ENCODE data around the gene SOX8.

The SOX8 gene

GRCh38 chr16:981695-982144, at the start of gene SOX8:
SOX8 (plus strand) TSS chr16:981770; CDS start chr16:981923, 153 bp downstream.
- Histone ChIP-seq H3K9me3 (ENCODE audit: control insufficient read depth in 2 of 2, low read length in 2 of 2) (no peaks in the 10 kb centered on the region), H3K4me1 (ENCODE audit: control insufficient read depth in 2 of 2, insufficient read depth in 2 of 2, low read length in 2 of 2) (no peaks in the 10 kb centered on the region), H3K9ac (ENCODE audit: low read depth in 1 of 2, low read length in 2 of 2) (peak within 1 kb of the TSS in 1 of 2 donors; percentile 33), H3K4me3 (ENCODE audit: low read length in 2 of 2) (peak within 1 kb of the TSS; percentile 20 to 46), H3K36me3 (ENCODE audit: control insufficient read depth in 2 of 2, insufficient read depth in 2 of 2, low read length in 2 of 2) (no peaks in the 10 kb centered on the region), H3K27me3 (ENCODE audit: control insufficient read depth in 2 of 2, insufficient read depth in 2 of 2, low read length in 2 of 2) (peaks cover 7 to 28% of the 10 kb centered on the region in 2 donors), H3K27ac (ENCODE audit: low read depth in 2 of 2, low read length in 2 of 2) (no peak within 1 kb of the TSS)

GRCh38 chr16:932831-933330, 48.7 kb upstream of the SOX8 start:
- no peak overlapping the region for H3K27ac ChIP-seq (ENCODE audit: low read depth in 2 of 2, low read length in 2 of 2)
- no peaks in the 10 kb centered on the region for H3K27me3 ChIP-seq (ENCODE audit: control insufficient read depth in 2 of 2, insufficient read depth in 2 of 2, low read length in 2 of 2)
- H3K4me1 ChIP-seq (ENCODE audit: control insufficient read depth in 2 of 2, insufficient read depth in 2 of 2, low read length in 2 of 2): no peaks in the 10 kb centered on the region
- no peak overlapping the region for H3K9ac ChIP-seq (ENCODE audit: low read depth in 1 of 2, low read length in 2 of 2)
- no peak overlapping the region for H3K4me3 ChIP-seq (ENCODE audit: low read length in 2 of 2)
- no peaks in the 10 kb centered on the region for H3K9me3 ChIP-seq (ENCODE audit: control insufficient read depth in 2 of 2, low read length in 2 of 2)
- peaks cover 2 to 6% of the 10 kb centered on the region in 2 donors for H3K36me3 ChIP-seq (ENCODE audit: control insufficient read depth in 2 of 2, insufficient read depth in 2 of 2, low read length in 2 of 2)

GRCh38 chr16:933581-933980, 48.0 kb upstream of the SOX8 start:
- Histone ChIP-seq H3K36me3 (ENCODE audit: control insufficient read depth in 2 of 2, insufficient read depth in 2 of 2, low read length in 2 of 2) (peaks cover 2 to 6% of the 10 kb centered on the region in 2 donors), H3K4me3 (ENCODE audit: low read length in 2 of 2) (no peak overlapping the region), H3K27ac (ENCODE audit: low read depth in 2 of 2, low read length in 2 of 2) (no peak overlapping the region), H3K9me3 (ENCODE audit: control insufficient read depth in 2 of 2, low read length in 2 of 2) (no peaks in the 10 kb centered on the region), H3K4me1 (ENCODE audit: control insufficient read depth in 2 of 2, insufficient read depth in 2 of 2, low read length in 2 of 2) (no peaks in the 10 kb centered on the region), H3K9ac (ENCODE audit: low read depth in 1 of 2, low read length in 2 of 2) (no peak overlapping the region), H3K27me3 (ENCODE audit: control insufficient read depth in 2 of 2, insufficient read depth in 2 of 2, low read length in 2 of 2) (no peaks in the 10 kb centered on the region)

GRCh38 chr16:934178-934577, 47.4 kb upstream of the SOX8 start:
- no peaks in the 10 kb centered on the region for H3K4me1 ChIP-seq (ENCODE audit: control insufficient read depth in 2 of 2, insufficient read depth in 2 of 2, low read length in 2 of 2)
- H3K27ac ChIP-seq (ENCODE audit: low read depth in 2 of 2, low read length in 2 of 2): no peak overlapping the region
- peaks cover 2 to 6% of the 10 kb centered on the region in 2 donors for H3K36me3 ChIP-seq (ENCODE audit: control insufficient read depth in 2 of 2, insufficient read depth in 2 of 2, low read length in 2 of 2)
- no peaks in the 10 kb centered on the region for H3K9me3 ChIP-seq (ENCODE audit: control insufficient read depth in 2 of 2, low read length in 2 of 2)
- no peak overlapping the region for H3K9ac ChIP-seq (ENCODE audit: low read depth in 1 of 2, low read length in 2 of 2)
- H3K4me3 ChIP-seq (ENCODE audit: low read length in 2 of 2): no peak overlapping the region
- H3K27me3 ChIP-seq (ENCODE audit: control insufficient read depth in 2 of 2, insufficient read depth in 2 of 2, low read length in 2 of 2): no peaks in the 10 kb centered on the region

GRCh38 chr16:935684-936083, 45.9 kb upstream of the SOX8 start:
- H3K4me1 ChIP-seq (ENCODE audit: control insufficient read depth in 2 of 2, insufficient read depth in 2 of 2, low read length in 2 of 2): no peaks in the 10 kb centered on the region
- no peak overlapping the region for H3K4me3 ChIP-seq (ENCODE audit: low read length in 2 of 2)
- no peak overlapping the region for H3K27ac ChIP-seq (ENCODE audit: low read depth in 2 of 2, low read length in 2 of 2)
- H3K9me3 ChIP-seq (ENCODE audit: control insufficient read depth in 2 of 2, low read length in 2 of 2): no peaks in the 10 kb centered on the region
- no peak overlapping the region for H3K9ac ChIP-seq (ENCODE audit: low read depth in 1 of 2, low read length in 2 of 2)
- peaks cover 2 to 6% of the 10 kb centered on the region in 2 donors for H3K36me3 ChIP-seq (ENCODE audit: control insufficient read depth in 2 of 2, insufficient read depth in 2 of 2, low read length in 2 of 2)
- no peaks in the 10 kb centered on the region for H3K27me3 ChIP-seq (ENCODE audit: control insufficient read depth in 2 of 2, insufficient read depth in 2 of 2, low read length in 2 of 2)

- Histone ChIP-seq H3K9ac (ENCODE audit: low read depth in 1 of 2, low read length in 2 of 2) (no peak overlapping the region), H3K27ac (ENCODE audit: low read depth in 2 of 2, low read length in 2 of 2) (no peak overlapping the region), H3K4me3 (ENCODE audit: low read length in 2 of 2) (no peak overlapping the region), H3K36me3 (ENCODE audit: control insufficient read depth in 2 of 2, insufficient read depth in 2 of 2, low read length in 2 of 2) (peaks cover 2 to 8% of the 10 kb centered on the region in 2 donors), H3K9me3 (ENCODE audit: control insufficient read depth in 2 of 2, low read length in 2 of 2) (peaks cover 1 to 4% of the 10 kb centered on the region in 2 donors), H3K27me3 (ENCODE audit: control insufficient read depth in 2 of 2, insufficient read depth in 2 of 2, low read length in 2 of 2) (no peaks in the 10 kb centered on the region), H3K4me1 (ENCODE audit: control insufficient read depth in 2 of 2, insufficient read depth in 2 of 2, low read length in 2 of 2) (no peaks in the 10 kb centered on the region)
Measured at GRCh38 chr16:937311-937710, 44.3 kb upstream of the SOX8 start.

- no peak overlapping the region for H3K27ac ChIP-seq (ENCODE audit: low read depth in 2 of 2, low read length in 2 of 2)
- H3K4me1 ChIP-seq (ENCODE audit: control insufficient read depth in 2 of 2, insufficient read depth in 2 of 2, low read length in 2 of 2): no peaks in the 10 kb centered on the region
- H3K9me3 ChIP-seq (ENCODE audit: control insufficient read depth in 2 of 2, low read length in 2 of 2): peaks cover 5 to 6% of the 10 kb centered on the region in 2 donors
- no peak overlapping the region for H3K9ac ChIP-seq (ENCODE audit: low read depth in 1 of 2, low read length in 2 of 2)
- H3K27me3 ChIP-seq (ENCODE audit: control insufficient read depth in 2 of 2, insufficient read depth in 2 of 2, low read length in 2 of 2): no peaks in the 10 kb centered on the region
- peaks cover 2 to 10% of the 10 kb centered on the region in 2 donors for H3K36me3 ChIP-seq (ENCODE audit: control insufficient read depth in 2 of 2, insufficient read depth in 2 of 2, low read length in 2 of 2)
- H3K4me3 ChIP-seq (ENCODE audit: low read length in 2 of 2): no peak overlapping the region
Measured at GRCh38 chr16:937723-938122, 43.8 kb upstream of the SOX8 start.

- Histone ChIP-seq H3K4me3 (ENCODE audit: low read length in 2 of 2) (no peak overlapping the region), H3K36me3 (ENCODE audit: control insufficient read depth in 2 of 2, insufficient read depth in 2 of 2, low read length in 2 of 2) (peaks cover 2 to 10% of the 10 kb centered on the region in 2 donors), H3K27ac (ENCODE audit: low read depth in 2 of 2, low read length in 2 of 2) (no peak overlapping the region), H3K4me1 (ENCODE audit: control insufficient read depth in 2 of 2, insufficient read depth in 2 of 2, low read length in 2 of 2) (no peaks in the 10 kb centered on the region), H3K9me3 (ENCODE audit: control insufficient read depth in 2 of 2, low read length in 2 of 2) (peaks cover 5 to 6% of the 10 kb centered on the region in 2 donors), H3K27me3 (ENCODE audit: control insufficient read depth in 2 of 2, insufficient read depth in 2 of 2, low read length in 2 of 2) (no peaks in the 10 kb centered on the region), H3K9ac (ENCODE audit: low read depth in 1 of 2, low read length in 2 of 2) (no peak overlapping the region)
Measured at GRCh38 chr16:938136-938535, 43.4 kb upstream of the SOX8 start.

- no peaks in the 10 kb centered on the region for H3K4me1 ChIP-seq (ENCODE audit: control insufficient read depth in 2 of 2, insufficient read depth in 2 of 2, low read length in 2 of 2)
- H3K27ac ChIP-seq (ENCODE audit: low read depth in 2 of 2, low read length in 2 of 2): no peak overlapping the region
- peaks cover 2 to 7% of the 10 kb centered on the region in 2 donors for H3K36me3 ChIP-seq (ENCODE audit: control insufficient read depth in 2 of 2, insufficient read depth in 2 of 2, low read length in 2 of 2)
- H3K4me3 ChIP-seq (ENCODE audit: low read length in 2 of 2): no peak overlapping the region
- peaks cover 5 to 6% of the 10 kb centered on the region in 2 donors for H3K9me3 ChIP-seq (ENCODE audit: control insufficient read depth in 2 of 2, low read length in 2 of 2)
- no peak overlapping the region for H3K9ac ChIP-seq (ENCODE audit: low read depth in 1 of 2, low read length in 2 of 2)
- no peaks in the 10 kb centered on the region for H3K27me3 ChIP-seq (ENCODE audit: control insufficient read depth in 2 of 2, insufficient read depth in 2 of 2, low read length in 2 of 2)
Measured at GRCh38 chr16:938752-939151, 42.8 kb upstream of the SOX8 start.

- Histone ChIP-seq H3K36me3 (ENCODE audit: control insufficient read depth in 2 of 2, insufficient read depth in 2 of 2, low read length in 2 of 2) (peaks cover 0 to 7% of the 10 kb centered on the region in 2 donors), H3K9me3 (ENCODE audit: control insufficient read depth in 2 of 2, low read length in 2 of 2) (peaks cover 5 to 6% of the 10 kb centered on the region in 2 donors), H3K9ac (ENCODE audit: low read depth in 1 of 2, low read length in 2 of 2) (no peak overlapping the region), H3K27ac (ENCODE audit: low read depth in 2 of 2, low read length in 2 of 2) (no peak overlapping the region), H3K4me3 (ENCODE audit: low read length in 2 of 2) (no peak overlapping the region), H3K27me3 (ENCODE audit: control insufficient read depth in 2 of 2, insufficient read depth in 2 of 2, low read length in 2 of 2) (no peaks in the 10 kb centered on the region), H3K4me1 (ENCODE audit: control insufficient read depth in 2 of 2, insufficient read depth in 2 of 2, low read length in 2 of 2) (no peaks in the 10 kb centered on the region)
Measured at GRCh38 chr16:939311-939710, 42.3 kb upstream of the SOX8 start.

Data from mucosa of rectum (tissue), 2 donors.